ENCODE data around the gene PNKP. TPM values are rescaled to one million over a fixed set of nuclear protein-coding genes. Genes with fewer than 3 reads are reported as not detected.

The PNKP gene
- total RNA-seq, 2 donors from 2014 or later, result 146 to 205 TPM

DNA sequence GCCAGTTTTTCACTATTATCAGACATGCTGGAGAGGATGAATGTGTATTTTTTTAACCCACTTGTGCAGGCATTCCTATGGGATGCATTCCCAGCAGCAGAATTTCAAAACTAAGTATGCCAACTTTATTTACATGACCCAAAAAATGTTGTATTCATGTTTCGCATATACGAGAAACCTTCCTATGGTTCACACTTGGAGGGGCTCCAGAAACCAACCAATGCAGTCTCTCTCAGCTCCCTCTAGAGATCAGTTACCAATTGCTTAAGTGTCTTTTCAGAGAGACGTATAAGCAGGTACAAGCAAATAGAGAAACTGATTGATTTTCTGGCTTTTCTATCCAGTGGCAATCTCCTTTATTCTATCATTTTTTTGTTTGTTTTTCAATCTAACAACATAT, 22.0 kb downstream of the PNKP start:
- peaks cover 3% of the 10 kb centered on the region for H3K9me3 Mint-ChIP-seq
- ATAC-seq, result no peak
- H3K4me3 Mint-ChIP-seq, result no peak overlapping the region
- H3K27me3 Mint-ChIP-seq, result no peaks in the 10 kb centered on the region
- H3K36me3 Mint-ChIP-seq, result peaks cover 6% of the 10 kb centered on the region
- H3K27ac Mint-ChIP-seq, result no peak overlapping the region
- peaks cover 23 to 24% of the 10 kb centered on the region in 2 donors for H3K4me1 Mint-ChIP-seq (ENCODE audit: low read depth in 2 of 2)
- DNase-seq (ENCODE audit: low spot score), result no peak

DNA sequence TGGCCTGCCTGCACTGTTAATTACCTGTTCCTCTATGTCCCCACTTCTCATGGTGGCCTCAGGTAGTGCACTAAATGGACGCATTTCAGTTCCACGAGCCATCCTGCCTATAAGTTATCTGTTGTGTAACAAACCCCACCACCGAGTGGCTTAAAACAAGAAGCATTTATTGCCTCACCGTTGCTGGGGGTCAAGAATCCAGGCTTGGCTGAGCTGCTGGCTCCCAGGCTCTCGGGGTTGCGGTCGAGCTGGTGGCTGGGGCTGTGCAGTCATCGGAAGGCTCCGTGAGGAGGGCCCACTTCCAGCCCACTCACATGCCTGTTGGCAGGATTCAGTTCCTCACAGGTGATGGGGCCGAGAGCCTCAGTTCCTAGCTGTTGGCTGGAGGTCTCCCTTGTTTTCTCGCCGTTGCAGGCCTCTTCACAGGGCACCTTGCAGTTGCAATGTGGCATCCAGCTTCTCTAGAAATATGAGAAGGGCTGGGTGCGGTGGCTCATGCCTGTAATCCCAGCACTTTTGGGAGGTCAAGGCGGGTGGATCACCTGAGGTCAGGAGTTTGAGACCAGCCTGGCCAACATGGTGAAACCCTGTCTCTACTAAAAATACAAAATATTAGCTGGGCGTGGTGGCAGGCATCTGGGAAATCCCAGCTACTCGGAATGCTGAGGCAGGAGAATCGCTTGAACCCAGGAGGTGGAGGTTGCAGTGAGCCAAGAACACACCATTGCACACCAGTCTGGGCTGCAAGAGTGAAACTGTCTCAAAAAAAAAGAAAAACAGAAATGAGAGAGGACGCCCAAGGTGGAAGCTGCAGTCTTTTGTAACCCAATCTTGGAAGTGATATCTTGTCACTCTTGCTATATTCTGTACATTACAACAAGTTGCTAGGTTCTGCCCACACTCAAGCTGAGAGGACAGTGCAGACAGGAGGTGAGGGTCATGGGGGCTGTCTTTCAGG, 23.0 kb downstream of the PNKP start:
- H3K27ac Mint-ChIP-seq, result no peak overlapping the region
- peaks cover 6% of the 10 kb centered on the region for H3K36me3 Mint-ChIP-seq
- ATAC-seq (no peak), DNase-seq (ENCODE audit: low spot score) (no peak)
- H3K4me1 Mint-ChIP-seq (ENCODE audit: low read depth in 2 of 2), result peaks cover 16 to 17% of the 10 kb centered on the region in 2 donors
- peaks cover 3% of the 10 kb centered on the region for H3K9me3 Mint-ChIP-seq
- H3K4me3 Mint-ChIP-seq, result no peak overlapping the region
- no peaks in the 10 kb centered on the region for H3K27me3 Mint-ChIP-seq

GRCh38 chr19:49843265-49843664, 24.1 kb downstream of the PNKP start:
- no peak for ATAC-seq
- H3K27ac Mint-ChIP-seq, result no peak overlapping the region
- H3K36me3 Mint-ChIP-seq, result peaks cover 9% of the 10 kb centered on the region
- no peaks in the 10 kb centered on the region for H3K9me3 Mint-ChIP-seq
- H3K4me1 Mint-ChIP-seq (ENCODE audit: low read depth in 2 of 2), result peaks cover 9 to 10% of the 10 kb centered on the region in 2 donors
- DNase-seq (ENCODE audit: low spot score), result no peak
- H3K4me3 Mint-ChIP-seq, result no peak overlapping the region
- H3K27me3 Mint-ChIP-seq, result no peaks in the 10 kb centered on the region

GRCh38 chr19:49840736-49841249, 26.6 kb downstream of the PNKP start:
- H3K4me1 Mint-ChIP-seq (ENCODE audit: low read depth in 2 of 2), result peaks cover 7 to 10% of the 10 kb centered on the region in 2 donors
- peaks cover 16% of the 10 kb centered on the region for H3K36me3 Mint-ChIP-seq
- H3K27ac Mint-ChIP-seq, result no peak overlapping the region
- no peak overlapping the region for H3K4me3 Mint-ChIP-seq
- ATAC-seq (no peak), DNase-seq (ENCODE audit: low spot score) (no peak)
- no peaks in the 10 kb centered on the region for H3K27me3 Mint-ChIP-seq
- no peaks in the 10 kb centered on the region for H3K9me3 Mint-ChIP-seq

DNA sequence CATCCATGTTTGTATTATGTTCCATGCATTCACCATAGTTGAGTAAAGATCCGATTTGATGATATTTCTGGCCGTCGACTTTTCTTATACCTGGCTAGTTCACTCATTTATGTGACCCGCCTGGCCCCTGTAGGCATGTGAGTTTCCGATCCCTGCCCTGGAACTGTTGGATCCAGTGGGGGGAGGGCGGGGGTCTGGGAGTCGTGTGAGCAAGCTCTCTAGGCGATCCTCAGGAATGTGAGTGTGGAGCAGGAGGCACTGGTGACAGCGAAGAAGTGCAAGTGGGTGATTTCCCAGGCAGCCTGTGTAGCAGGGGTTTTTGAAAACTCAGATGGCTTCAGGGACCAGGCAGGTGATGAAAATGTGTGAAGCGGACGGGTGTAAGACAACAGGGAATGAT, 27.1 kb downstream of the PNKP start:
- Mint-ChIP-seq H3K4me3 (no peak overlapping the region), H3K4me1 (ENCODE audit: low read depth in 2 of 2) (peaks cover 7 to 10% of the 10 kb centered on the region in 2 donors), H3K9me3 (no peaks in the 10 kb centered on the region), H3K36me3 (peaks cover 16% of the 10 kb centered on the region), H3K27me3 (no peaks in the 10 kb centered on the region), H3K27ac (no peak overlapping the region)
- no peak for ATAC-seq
- DNase-seq (ENCODE audit: low spot score), result no peak

DNA sequence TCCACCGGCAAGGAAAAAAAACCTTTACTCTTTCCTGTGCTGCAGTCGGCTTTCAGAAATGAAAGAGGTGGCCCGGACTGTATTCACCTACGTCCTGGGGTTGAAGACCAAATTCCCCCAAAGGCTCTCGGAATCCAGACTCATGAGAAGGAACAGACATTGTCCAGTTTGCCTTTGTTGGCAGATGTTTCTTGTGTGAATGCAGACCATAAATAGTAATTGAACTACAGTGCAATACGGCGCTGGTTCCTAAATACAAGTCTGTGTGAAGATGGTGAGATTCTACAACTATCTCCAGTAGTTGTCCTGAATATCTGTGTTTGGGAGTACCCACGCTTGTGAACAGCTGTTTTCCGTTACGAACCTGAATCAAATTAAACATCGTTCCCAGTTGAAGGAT, 27.7 kb downstream of the PNKP start:
- Mint-ChIP-seq H3K27me3 (no peaks in the 10 kb centered on the region), H3K36me3 (peaks cover 16% of the 10 kb centered on the region), H3K4me3 (no peak overlapping the region), H3K9me3 (no peaks in the 10 kb centered on the region), H3K27ac (no peak overlapping the region), H3K4me1 (ENCODE audit: low read depth in 2 of 2) (peaks cover 7 to 10% of the 10 kb centered on the region in 2 donors)
- DNase-seq (ENCODE audit: low spot score), result no peak
- ATAC-seq, result no peak

- peaks cover 16% of the 10 kb centered on the region for H3K36me3 Mint-ChIP-seq
- H3K4me3 Mint-ChIP-seq, result no peak overlapping the region
- ATAC-seq (no peak), DNase-seq (ENCODE audit: low spot score) (no peak)
- H3K9me3 Mint-ChIP-seq, result no peaks in the 10 kb centered on the region
- peaks cover 7 to 12% of the 10 kb centered on the region in 2 donors for H3K4me1 Mint-ChIP-seq (ENCODE audit: low read depth in 2 of 2)
- no peak overlapping the region for H3K27ac Mint-ChIP-seq
- H3K27me3 Mint-ChIP-seq, result no peaks in the 10 kb centered on the region
These were observed 28.3 kb downstream of the PNKP start for GRCh38 chr19:49838885-49839588.

GRCh38 chr19:49837425-49837824, 30.0 kb downstream of the PNKP start:
- Mint-ChIP-seq H3K9me3 (no peaks in the 10 kb centered on the region), H3K27ac (no peak overlapping the region), H3K4me1 (ENCODE audit: low read depth in 2 of 2) (peaks cover 10 to 13% of the 10 kb centered on the region in 2 donors), H3K36me3 (peaks cover 16% of the 10 kb centered on the region), H3K27me3 (no peaks in the 10 kb centered on the region), H3K4me3 (no peak overlapping the region)
- DNase-seq (ENCODE audit: low spot score) (no peak), ATAC-seq (no peak)

DNA sequence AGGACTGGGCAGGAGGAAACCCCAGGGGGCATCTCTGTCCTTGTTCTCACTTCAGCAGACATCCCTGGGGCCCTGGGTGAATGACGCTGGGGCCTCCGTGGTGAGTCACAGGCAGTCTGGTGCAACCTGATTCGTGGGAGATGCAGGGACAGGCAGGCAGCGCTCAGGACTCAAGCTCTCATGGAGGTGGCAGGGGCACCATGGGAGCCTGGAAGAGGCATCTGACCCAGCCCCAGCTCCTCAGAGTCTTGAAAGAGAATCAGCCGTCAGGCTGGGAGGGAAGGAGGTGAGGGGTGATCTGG, 30.4 kb downstream of the PNKP start:
- DNase-seq (ENCODE audit: low spot score) (no peak), ATAC-seq (no peak)
- H3K36me3 Mint-ChIP-seq, result peaks cover 16% of the 10 kb centered on the region
- H3K27ac Mint-ChIP-seq, result no peak overlapping the region
- H3K4me3 Mint-ChIP-seq, result no peak overlapping the region
- no peaks in the 10 kb centered on the region for H3K27me3 Mint-ChIP-seq
- H3K4me1 Mint-ChIP-seq (ENCODE audit: low read depth in 2 of 2), result peaks cover 13 to 17% of the 10 kb centered on the region in 2 donors
- H3K9me3 Mint-ChIP-seq, result no peaks in the 10 kb centered on the region

DNA sequence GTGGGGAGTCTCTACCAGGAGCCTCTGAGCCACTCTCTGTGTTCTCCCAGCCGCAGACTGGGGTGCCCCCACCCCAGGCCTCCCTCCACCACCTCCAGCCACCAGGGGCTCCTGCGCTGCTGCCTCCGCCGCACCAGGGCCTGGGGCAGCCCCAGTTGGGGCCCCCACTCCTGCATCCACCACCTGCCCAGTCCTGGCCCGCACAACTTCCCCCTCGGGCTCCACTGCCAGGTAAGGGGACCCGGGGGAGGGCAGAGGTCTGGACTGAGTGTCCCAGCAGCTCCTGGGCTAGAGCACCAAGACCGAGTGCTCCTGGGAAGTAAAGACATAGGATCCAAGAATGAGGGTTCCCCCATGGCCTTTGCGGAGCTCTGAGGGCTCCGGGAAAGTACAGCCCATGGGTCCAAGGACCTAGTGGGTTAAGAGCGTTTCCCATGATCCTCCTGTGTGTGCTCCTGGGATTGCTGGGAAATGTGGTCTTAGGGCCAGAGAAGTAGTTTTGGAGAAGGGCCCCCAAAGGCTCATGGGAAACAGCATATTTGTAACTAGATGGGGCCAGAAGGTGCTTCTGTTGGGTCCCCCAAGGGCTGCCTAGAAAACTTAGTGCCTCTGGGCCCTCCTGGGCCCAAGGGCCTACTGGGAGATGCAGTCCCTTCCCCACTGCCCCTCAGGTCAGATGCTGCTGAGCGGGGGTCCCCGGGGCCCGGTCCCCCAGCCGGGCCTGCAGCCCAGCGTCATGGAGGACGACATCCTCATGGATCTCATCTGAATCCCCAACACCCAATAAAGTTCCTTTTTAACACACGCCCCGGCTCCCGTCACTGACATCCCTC, 31.0 kb downstream of the PNKP start:
- peak in 1 of 2 donors; percentile 28 for ATAC-seq
- H3K36me3 Mint-ChIP-seq, result peaks cover 16% of the 10 kb centered on the region
- H3K4me3 Mint-ChIP-seq, result no peak overlapping the region
- DNase-seq (ENCODE audit: low spot score), result no peak
- H3K27me3 Mint-ChIP-seq, result no peaks in the 10 kb centered on the region
- no peaks in the 10 kb centered on the region for H3K9me3 Mint-ChIP-seq
- H3K27ac Mint-ChIP-seq, result no peak overlapping the region
- H3K4me1 Mint-ChIP-seq (ENCODE audit: low read depth in 2 of 2), result peaks cover 13 to 17% of the 10 kb centered on the region in 2 donors

GRCh38 chr19:49835562-49835961, 31.8 kb downstream of the PNKP start:
- Mint-ChIP-seq H3K4me3 (no peak overlapping the region), H3K36me3 (peaks cover 16% of the 10 kb centered on the region), H3K27me3 (no peaks in the 10 kb centered on the region), H3K4me1 (ENCODE audit: low read depth in 2 of 2) (peaks cover 13 to 17% of the 10 kb centered on the region in 2 donors), H3K27ac (no peak overlapping the region), H3K9me3 (no peaks in the 10 kb centered on the region)
- DNase-seq (ENCODE audit: low spot score), result no peak
- ATAC-seq, result no peak

GRCh38 chr19:49833599-49833998, 33.8 kb downstream of the PNKP start:
- ATAC-seq, result no peak
- Mint-ChIP-seq H3K4me1 (ENCODE audit: low read depth in 2 of 2) (peaks cover 11 to 19% of the 10 kb centered on the region in 2 donors), H3K36me3 (peaks cover 11% of the 10 kb centered on the region)

GRCh38 chr19:49832556-49832955, 34.8 kb downstream of the PNKP start:
- no peak for ATAC-seq
- Mint-ChIP-seq H3K27me3 (no peaks in the 10 kb centered on the region), H3K4me3 (no peak overlapping the region), H3K4me1 (ENCODE audit: low read depth in 2 of 2) (peaks cover 7 to 10% of the 10 kb centered on the region in 2 donors), H3K27ac (no peak overlapping the region), H3K36me3 (peaks cover 5% of the 10 kb centered on the region), H3K9me3 (no peaks in the 10 kb centered on the region)
- DNase-seq (ENCODE audit: low spot score), result no peak

More at GRCh38 chr19:49833599-49833998, 33.8 kb downstream of the PNKP start:
- no peak overlapping the region for H3K4me3 Mint-ChIP-seq
- no peaks in the 10 kb centered on the region for H3K27me3 Mint-ChIP-seq
- H3K9me3 Mint-ChIP-seq, result no peaks in the 10 kb centered on the region
- no peak for DNase-seq (ENCODE audit: low spot score)
- H3K27ac Mint-ChIP-seq, result no peak overlapping the region

Data from natural killer cell treated with Interleukin-12 subunit alpha and Interleukin-12 subunit beta and Interleukin-15 and Interleukin-18, amount 100 ng/mL, for 72 hours (primary cell).